K562 (cell line): Measurements from ENCODE around the gene TAF10. TPM values are rescaled to one million over a fixed set of nuclear protein-coding genes. Genes with fewer than 3 reads are reported as not detected.

Source experiments
- ATAC-seq: fragments of 200-7000 bp; cut with Tn5 transposase; 3 replicates; pipeline ENCODE4 v1.9.1; 2020; ENCODE audit warnings: moderate library complexity
- BruUV-seq: library from RNA; stranded (reverse); fragments of 400-500 nt; replicated peaks from 2 replicates; lab custom pipeline; 2021; lab: Mats Ljungman, UMichigan
- CTCF ChIA-PET: fragments of 300-600 bp; formaldehyde crosslinking; extraction: SDS; loops from one replicate; lab custom pipeline; 2021; ENCODE audit warnings: low intra/inter-chr PET ratio; lab: Yijun Ruan, JAX
- POLR2A ChIA-PET: fragments of 300-600, 350-650 bp; sonication (Branson Sonifier 250); formaldehyde crosslinking; extraction: SDS; loops from one replicate; lab custom pipeline; 2021; ENCODE audit warnings: antibody characterized with exemption, inconsistent platforms; lab: Yijun Ruan, JAX
- DNase-seq, 4 experiments: peaks; one replicate each; pipeline versions ENCODE4 v3.0.0 to v3.0.0-alpha.2; 2011 to 2018; ENCODE audit warnings: low spot score in 3 of 4, mixed read lengths in 3 of 4; ENCODE audit errors: extremely low read depth in 1 of 4
- FAIRE-seq: peaks from 2 replicates; lab custom pipeline; 2011; peaks lifted over from hg19 to GRCh38; lab: Jason Lieb, UNC
- H2AFZ ChIP-seq: 2 replicates; pipeline ENCODE4 v1.6.0; 2011; ENCODE audit warnings: low read depth, low read length, control low read depth, inconsistent platforms
- H3K27ac ChIP-seq: fragments of 200-600 bp; 3 replicates; pipeline ENCODE4 v1.8.0; 2011; ENCODE audit warnings: low read depth, mild to moderate bottlenecking, control low read depth, inconsistent platforms, low read length, moderate library complexity, mixed read lengths; ENCODE audit errors: extremely low read depth
- H3K27me3 ChIP-seq, 2 experiments: fragments of 300-600 bp in 1 of 2; 2 replicates in 1 of 2; 3 replicates in 1 of 2; pipeline versions ENCODE4 v1.6.0 to v1.8.0; 2011; ENCODE audit warnings: inconsistent platforms in 2 of 2, low read length in 2 of 2, mild to moderate bottlenecking in 1 of 2, mixed read lengths in 1 of 2, moderate library complexity in 1 of 2; ENCODE audit not compliant: control insufficient read depth in 2 of 2, insufficient read depth in 2 of 2
- H3K36me3 ChIP-seq: fragments of 300-600 bp; 3 replicates; pipeline ENCODE4 v1.8.0; 2011; ENCODE audit warnings: mild to moderate bottlenecking, low read length, inconsistent platforms; ENCODE audit not compliant: control insufficient read depth, insufficient read depth
- H3K4me1 ChIP-seq, 2 experiments: fragments of 200-600 bp in 1 of 2; replicated peaks in 1 of 2; 2 replicates in 1 of 2; 3 replicates in 1 of 2; pipeline versions ENCODE4 v1.5.1 to v1.8.0; 2011; ENCODE audit warnings: inconsistent platforms in 2 of 2, low read length in 2 of 2, mild to moderate bottlenecking in 1 of 2, mixed read lengths in 1 of 2, moderate library complexity in 1 of 2; ENCODE audit not compliant: control insufficient read depth in 2 of 2, insufficient read depth in 2 of 2
- H3K4me2 ChIP-seq: 2 replicates; pipeline ENCODE4 v1.6.1; 2011; ENCODE audit warnings: low read length, control low read depth, inconsistent platforms, mixed read lengths; ENCODE audit not compliant: insufficient read depth
- H3K4me3 ChIP-seq: fragments of 200-600 bp; sonication (generic), shearing (Covaris generic); 2 replicates; pipeline ENCODE4 v1.5.1; 2016; ENCODE audit warnings: control low read depth, inconsistent platforms
- H3K79me2 ChIP-seq: fragments of 200-600 bp; 3 replicates; pipeline ENCODE4 v1.8.0; 2011; ENCODE audit warnings: low read length, inconsistent platforms; ENCODE audit not compliant: control insufficient read depth, insufficient read depth
- H3K9ac ChIP-seq, 2 experiments: 2 replicates each; pipeline versions ENCODE4 v1.6.0 to v1.6.1; 2011; ENCODE audit warnings: low read depth in 2 of 2, low read length in 2 of 2, control low read depth in 1 of 2, inconsistent platforms in 1 of 2, mild to moderate bottlenecking in 1 of 2, mixed read lengths in 1 of 2; ENCODE audit not compliant: insufficient read depth in 1 of 2
- H3K9me1 ChIP-seq: one replicate; pipeline ENCODE4 v1.6.0; 2011; ENCODE audit warnings: inconsistent platforms, mild to moderate bottlenecking, low read length, moderate library complexity; ENCODE audit not compliant: control insufficient read depth, insufficient read depth
- H3K9me3 ChIP-seq: replicated peaks from 2 replicates; pipeline ENCODE4 v1.5.1; 2011; ENCODE audit warnings: low read depth, low read length, inconsistent platforms; ENCODE audit not compliant: control insufficient read depth, insufficient read depth
- H4K20me1 ChIP-seq: replicated peaks from 2 replicates; pipeline ENCODE4 v1.6.1; 2011; ENCODE audit warnings: low read length, inconsistent platforms, mixed read lengths; ENCODE audit not compliant: control insufficient read depth, insufficient read depth
- ESRRB ChIP-seq: fragments of 250-450 bp; sonication (Bioruptor Pico); IDR thresholded peaks from 2 replicates; pipeline ENCODE4 v1.5.0; 2020; ENCODE audit warnings: mild to moderate bottlenecking, moderate library complexity, borderline replicate concordance
- NR2C1 ChIP-seq, 2 experiments: fragments of 450-650 bp; IDR thresholded peaks; 2 replicates each; pipeline ENCODE4 v1.6.1; 2017; ENCODE audit warnings: mild to moderate bottlenecking in 2 of 2, antibody characterized with exemption in 1 of 2, inconsistent platforms in 1 of 2, missing compliant biosample characterization in 1 of 2, missing genetic modification characterization in 1 of 2
- NR2C2 ChIP-seq, 2 experiments: fragments of 200-800 bp in 1 of 2; sonication (Bioruptor generic) in 1 of 2; sonication (generic) in 1 of 2; formaldehyde crosslinking in 1 of 2; IDR thresholded peaks; 2 replicates each; pipeline versions ENCODE4 v1.6.1 to v1.8.0; 2016 to 2022; ENCODE audit warnings: mild to moderate bottlenecking in 1 of 2, missing compliant biosample characterization in 1 of 2, missing genetic modification characterization in 1 of 2, missing genetic modification reagents in 1 of 2
- PHF8 ChIP-seq: fragments of 200-600 bp; sonication (generic); IDR thresholded peaks from 2 replicates; pipeline ENCODE4 v1.6.1; 2012; ENCODE audit warnings: mixed run types, mild to moderate bottlenecking, inconsistent platforms, low read length, moderate library complexity, borderline replicate concordance
- ZBTB7A ChIP-seq: IDR thresholded peaks from 2 replicates; pipeline ENCODE4 v1.6.1; 2011; ENCODE audit warnings: low read depth, mild to moderate bottlenecking, low read length, moderate library complexity, borderline replicate concordance; ENCODE audit not compliant: control insufficient read depth
- ZZZ3 ChIP-seq: fragments of 450-650 bp; IDR thresholded peaks from 2 replicates; pipeline ENCODE4 v1.6.1; 2016; ENCODE audit warnings: antibody characterized with exemption, mild to moderate bottlenecking, moderate library complexity
- WGBS: fragments of 100-300 bp; shearing (Covaris generic); methylation state at CpG from one replicate; pipeline ENCODE4 v1.1.6; 2016; ENCODE audit warnings: low coverage, mixed read lengths; ENCODE audit not compliant: insufficient coverage; ENCODE audit errors: missing lambda C conversion rate; 5-methylcytosine and 5-hydroxymethylcytosine counted together
- in situ Hi-C: fragments of 300-500 bp; cut with MboI; formaldehyde crosslinking; loops from 4 replicates; pipeline ENCODE4 v1.15.0; 2018; ENCODE audit warnings: inconsistent platforms, mixed read lengths
- intact Hi-C: fragments of 100-400 bp; cut with micrococcal nuclease; formaldehyde crosslinking; loops from 2 replicates; pipeline ENCODE4 v1.14.2; 2022
- polyA plus RNA-seq, 8 experiments: library from polyadenylated mRNA; depleted of rRNA in 4 of 8; stranded (reverse) in 5 of 8; unstranded in 3 of 8; fragments of >200 nt; fragmentation: Nextera tagmentation in 2 of 8; fragmentation: Illumina TruSeq in 1 of 8; extraction: Ambion mirVana in 2 of 8; extraction: Trizol in 1 of 8; gene quantifications; 2 replicates each; pipeline versions ENCODE4 v1.2.1 to v1.2.3, GENCODE V29; 2011 to 2014; ENCODE audit warnings: inconsistent platforms in 1 of 8, missing spikeins in 1 of 8
- total RNA-seq, 7 experiments: library from RNA; depleted of rRNA in 6 of 7; stranded (reverse); fragments of >200 nt in 6 of 7; fragmentation: Illumina TruSeq in 2 of 7; extraction: Trizol in 2 of 7; gene quantifications; 2 replicates each; pipeline versions ENCODE4 v1.2.1 to v1.2.3, GENCODE V29; 2011 to 2021; ENCODE audit warnings: low replicate concordance in 1 of 7
- TF ChIP-seq, protein P1 (sequence below): sonication (generic); formaldehyde crosslinking; IDR thresholded peaks from 2 replicates; pipeline ENCODE4 v1.8.0; 2023; ENCODE audit warnings: missing genetic modification reagents, mild to moderate bottlenecking, borderline replicate concordance

The TAF10 gene
- total and polyA plus RNA-seq, 9 of the 15 experiments (the other 6 are each of a cell fraction or from before 2014, with no cell fraction given): 19.5 to 197 (median 121) TPM

- TF ChIP-seq NR2C1 (IDR thresholded peaks at IDR 0.05) (no peak), NR2C1 (tag; IDR thresholded peaks at IDR 0.05) (peak; percentile 48; the same call in 1 of the 2 replicates), ESRRB (CRISPR knock-in tag) (no peak), PHF8 (no peak)
- Histone ChIP-seq H3K9ac (no peak overlapping the region), H3K4me1 (peaks cover 17 to 22% of the 10 kb centered on the region in 2 experiments), H3K4me3 (no peak overlapping the region), H3K79me2 (peaks cover 20% of the 10 kb centered on the region), H4K20me1 (no peaks in the 10 kb centered on the region), H2AFZ (no peak overlapping the region), H3K4me2 (no peak overlapping the region), H3K36me3 (peaks cover 26% of the 10 kb centered on the region), H3K27me3 (no peaks in the 10 kb centered on the region), H3K27ac (no peak overlapping the region), H3K9me3 (no peaks in the 10 kb centered on the region), H3K9me1 (no peaks in the 10 kb centered on the region)
- no peak for FAIRE-seq
- no TSS peak for BruUV-seq
- ChIA-PET POLR2A (interaction anchor here (0.8 to 1.1 kb wide), 2 partner anchors 9 to 85 kb away, joined by 4 to 6 read pairs; no protein-coding TSS in a partner anchor), CTCF (no interaction called here)
- intact Hi-C loops: loop anchor here (5.0 kb wide), 1 partner anchor 84 kb away; no protein-coding TSS in a partner anchor
- ATAC-seq: no peak
- DNase-seq: no peak
- 75% methylated on average over 9 of the region's 9 CpGs for WGBS
- in situ Hi-C loops: no loop called here
These were observed 4.0 kb upstream of the TAF10 start for GRCh38 chr11:6615882-6616585.

DNA sequence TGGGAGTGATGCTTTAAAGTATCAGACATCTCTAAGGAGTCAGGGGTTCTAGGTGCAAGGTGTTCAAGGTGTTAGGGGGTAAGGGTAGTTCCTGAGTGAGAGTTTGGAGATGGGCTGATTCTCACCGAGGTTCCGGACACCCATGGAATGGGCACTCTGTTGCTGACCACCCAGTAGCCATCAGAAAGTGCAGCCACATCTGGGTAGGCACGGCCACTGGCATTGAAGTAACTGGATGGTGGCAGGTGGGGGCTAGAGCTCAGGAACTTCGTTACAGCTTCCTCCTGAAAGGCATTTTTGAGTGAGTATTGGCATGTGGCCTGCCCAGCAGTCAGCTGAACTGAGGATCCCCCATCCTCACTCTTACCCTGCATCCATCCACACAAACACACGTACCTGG, 3.0 kb upstream of the TAF10 start:
- ChIA-PET POLR2A (no interaction called here), CTCF (no interaction called here)
- in situ Hi-C loops: no loop called here
- H3K9me3 ChIP-seq: no peaks in the 10 kb centered on the region
- no TSS peak for BruUV-seq
- H3K27ac ChIP-seq: no peak overlapping the region
- H2AFZ ChIP-seq: no peak overlapping the region
- no peak overlapping the region for H3K4me3 ChIP-seq
- H3K4me2 ChIP-seq: no peak overlapping the region
- intact Hi-C loops: loop anchor here (5.0 kb wide), 1 partner anchor 83 kb away; no protein-coding TSS in a partner anchor
- DNase-seq: no peak
- ATAC-seq: no peak
- H4K20me1 ChIP-seq: no peaks in the 10 kb centered on the region
- WGBS: 75% methylated on average over 5 of the region's 5 CpGs
- H3K9ac ChIP-seq: no peak overlapping the region
- peaks cover 29% of the 10 kb centered on the region for H3K79me2 ChIP-seq
- H3K36me3 ChIP-seq: peaks cover 36% of the 10 kb centered on the region
- no peaks in the 10 kb centered on the region for H3K27me3 ChIP-seq
- peaks cover 21 to 29% of the 10 kb centered on the region in 2 experiments for H3K4me1 ChIP-seq
- no peaks in the 10 kb centered on the region for H3K9me1 ChIP-seq
- no peak for FAIRE-seq
- TF ChIP-seq NR2C2 (CRISPR knock-in tag; IDR thresholded peaks at IDR 0.05) (no peak), NR2C2 (tag; IDR thresholded peaks at IDR 0.05) (no peak), ZZZ3 (no peak), ZBTB7A (no peak)
- TF ChIP-seq, protein P1, sequence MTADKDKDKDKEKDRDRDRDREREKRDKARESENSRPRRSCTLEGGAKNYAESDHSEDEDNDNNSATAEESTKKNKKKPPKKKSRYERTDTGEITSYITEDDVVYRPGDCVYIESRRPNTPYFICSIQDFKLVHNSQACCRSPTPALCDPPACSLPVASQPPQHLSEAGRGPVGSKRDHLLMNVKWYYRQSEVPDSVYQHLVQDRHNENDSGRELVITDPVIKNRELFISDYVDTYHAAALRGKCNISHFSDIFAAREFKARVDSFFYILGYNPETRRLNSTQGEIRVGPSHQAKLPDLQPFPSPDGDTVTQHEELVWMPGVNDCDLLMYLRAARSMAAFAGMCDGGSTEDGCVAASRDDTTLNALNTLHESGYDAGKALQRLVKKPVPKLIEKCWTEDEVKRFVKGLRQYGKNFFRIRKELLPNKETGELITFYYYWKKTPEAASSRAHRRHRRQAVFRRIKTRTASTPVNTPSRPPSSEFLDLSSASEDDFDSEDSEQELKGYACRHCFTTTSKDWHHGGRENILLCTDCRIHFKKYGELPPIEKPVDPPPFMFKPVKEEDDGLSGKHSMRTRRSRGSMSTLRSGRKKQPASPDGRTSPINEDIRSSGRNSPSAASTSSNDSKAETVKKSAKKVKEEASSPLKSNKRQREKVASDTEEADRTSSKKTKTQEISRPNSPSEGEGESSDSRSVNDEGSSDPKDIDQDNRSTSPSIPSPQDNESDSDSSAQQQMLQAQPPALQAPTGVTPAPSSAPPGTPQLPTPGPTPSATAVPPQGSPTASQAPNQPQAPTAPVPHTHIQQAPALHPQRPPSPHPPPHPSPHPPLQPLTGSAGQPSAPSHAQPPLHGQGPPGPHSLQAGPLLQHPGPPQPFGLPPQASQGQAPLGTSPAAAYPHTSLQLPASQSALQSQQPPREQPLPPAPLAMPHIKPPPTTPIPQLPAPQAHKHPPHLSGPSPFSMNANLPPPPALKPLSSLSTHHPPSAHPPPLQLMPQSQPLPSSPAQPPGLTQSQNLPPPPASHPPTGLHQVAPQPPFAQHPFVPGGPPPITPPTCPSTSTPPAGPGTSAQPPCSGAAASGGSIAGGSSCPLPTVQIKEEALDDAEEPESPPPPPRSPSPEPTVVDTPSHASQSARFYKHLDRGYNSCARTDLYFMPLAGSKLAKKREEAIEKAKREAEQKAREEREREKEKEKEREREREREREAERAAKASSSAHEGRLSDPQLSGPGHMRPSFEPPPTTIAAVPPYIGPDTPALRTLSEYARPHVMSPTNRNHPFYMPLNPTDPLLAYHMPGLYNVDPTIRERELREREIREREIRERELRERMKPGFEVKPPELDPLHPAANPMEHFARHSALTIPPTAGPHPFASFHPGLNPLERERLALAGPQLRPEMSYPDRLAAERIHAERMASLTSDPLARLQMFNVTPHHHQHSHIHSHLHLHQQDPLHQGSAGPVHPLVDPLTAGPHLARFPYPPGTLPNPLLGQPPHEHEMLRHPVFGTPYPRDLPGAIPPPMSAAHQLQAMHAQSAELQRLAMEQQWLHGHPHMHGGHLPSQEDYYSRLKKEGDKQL (CRISPR knock-in tag): no peak
